ENCODE results near the gene CNEP1R1.

The CNEP1R1 gene

GRCh38 chr16:50059111-50059510, 34.1 kb downstream of the CNEP1R1 start:
- no peak for DNase-seq
- Mint-ChIP-seq H3K27me3 (peaks cover 7 to 16% of the 10 kb centered on the region in 2 donors), H3K9me3 (no peaks in the 10 kb centered on the region), H3K4me1 (ENCODE audit: low read depth in 2 of 2) (no peaks in the 10 kb centered on the region), H3K27ac (no peak overlapping the region), H3K4me3 (no peak overlapping the region), H3K36me3 (ENCODE audit: insufficient read depth) (no peaks in the 10 kb centered on the region)
- no peak for ATAC-seq (replicated peaks)

- Mint-ChIP-seq H3K9me3 (no peaks in the 10 kb centered on the region), H3K27me3 (peaks cover 7 to 16% of the 10 kb centered on the region in 2 donors), H3K27ac (no peak overlapping the region), H3K4me3 (no peak overlapping the region), H3K36me3 (ENCODE audit: insufficient read depth) (no peaks in the 10 kb centered on the region), H3K4me1 (ENCODE audit: low read depth in 2 of 2) (no peaks in the 10 kb centered on the region)
- ATAC-seq (replicated peaks), result no peak
- no peak for DNase-seq
Observed at GRCh38 chr16:50059669-50060068, 34.6 kb downstream of the CNEP1R1 start.

GRCh38 chr16:50061326-50061725, 36.3 kb downstream of the CNEP1R1 start:
- Mint-ChIP-seq H3K36me3 (ENCODE audit: insufficient read depth) (peaks cover 8% of the 10 kb centered on the region), H3K4me3 (no peak overlapping the region), H3K27me3 (peaks cover 7 to 13% of the 10 kb centered on the region in 2 donors), H3K4me1 (ENCODE audit: low read depth in 2 of 2) (peaks cover 0 to 7% of the 10 kb centered on the region in 2 donors), H3K9me3 (no peaks in the 10 kb centered on the region), H3K27ac (no peak overlapping the region)
- ATAC-seq (replicated peaks) (no peak), DNase-seq (no peak)

- Mint-ChIP-seq H3K9me3 (no peaks in the 10 kb centered on the region), H3K27ac (peak overlapping the region; percentile 83 to 86), H3K4me3 (peak overlapping the region; percentile 94 to 95), H3K36me3 (ENCODE audit: insufficient read depth) (peaks cover 22% of the 10 kb centered on the region), H3K27me3 (no peaks in the 10 kb centered on the region), H3K4me1 (ENCODE audit: low read depth in 2 of 2) (peaks cover 18 to 36% of the 10 kb centered on the region in 2 donors)
- DNase-seq (no peak), ATAC-seq (replicated peaks) (no peak)
Observed at GRCh38 chr16:50065241-50065623, 40.2 kb downstream of the CNEP1R1 start.

- peaks cover 25% of the 10 kb centered on the region for H3K36me3 Mint-ChIP-seq (ENCODE audit: insufficient read depth)
- no peaks in the 10 kb centered on the region for H3K27me3 Mint-ChIP-seq
- peak within 1 kb of the TSS; percentile 94 to 95 for H3K4me3 Mint-ChIP-seq
- peak; percentile 93 to 95 (median 94) for DNase-seq
- peak within 1 kb of the TSS; percentile 85 to 86 for H3K27ac Mint-ChIP-seq
- H3K9me3 Mint-ChIP-seq, result no peaks in the 10 kb centered on the region
- peak; percentile 82 for ATAC-seq (replicated peaks)
- peaks cover 20 to 39% of the 10 kb centered on the region in 2 donors for H3K4me1 Mint-ChIP-seq (ENCODE audit: low read depth in 2 of 2)
Observed at GRCh38 chr16:50065624-50066481, 40.8 kb downstream of the CNEP1R1 start, which contains the start of gene HEATR3. Gene HEATR3 (plus strand): TSS chr16:50065970. CDS start chr16:50066132, 162 bp downstream.

GRCh38 chr16:50066482-50067289, 41.7 kb downstream of the CNEP1R1 start:
- ATAC-seq (replicated peaks) (no peak), DNase-seq (no peak)
- peaks cover 26% of the 10 kb centered on the region for H3K36me3 Mint-ChIP-seq (ENCODE audit: insufficient read depth)
- no peaks in the 10 kb centered on the region for H3K9me3 Mint-ChIP-seq
- H3K4me3 Mint-ChIP-seq, result peak overlapping the region; percentile 94 to 95
- peak overlapping the region; percentile 85 to 86 for H3K27ac Mint-ChIP-seq
- no peaks in the 10 kb centered on the region for H3K27me3 Mint-ChIP-seq
- peaks cover 23 to 43% of the 10 kb centered on the region in 2 donors for H3K4me1 Mint-ChIP-seq (ENCODE audit: low read depth in 2 of 2)

GRCh38 chr16:50067290-50067853, 42.3 kb downstream of the CNEP1R1 start:
- peaks cover 28% of the 10 kb centered on the region for H3K36me3 Mint-ChIP-seq (ENCODE audit: insufficient read depth)
- DNase-seq (peak; percentile 10 to 35 (median 29)), ATAC-seq (replicated peaks) (peak; percentile 17)
- peak overlapping the region; percentile 94 to 95 for H3K4me3 Mint-ChIP-seq
- H3K27ac Mint-ChIP-seq, result peak overlapping the region; percentile 85 to 86
- no peaks in the 10 kb centered on the region for H3K27me3 Mint-ChIP-seq
- H3K9me3 Mint-ChIP-seq, result no peaks in the 10 kb centered on the region
- peaks cover 23 to 43% of the 10 kb centered on the region in 2 donors for H3K4me1 Mint-ChIP-seq (ENCODE audit: low read depth in 2 of 2)

GRCh38 chr16:50068550-50068949, 43.5 kb downstream of the CNEP1R1 start:
- Mint-ChIP-seq H3K4me3 (peak overlapping the region in 1 of 2 donors; percentile 95), H3K9me3 (no peaks in the 10 kb centered on the region), H3K4me1 (ENCODE audit: low read depth in 2 of 2) (peaks cover 25 to 49% of the 10 kb centered on the region in 2 donors), H3K27me3 (no peaks in the 10 kb centered on the region), H3K27ac (peak overlapping the region; percentile 85 to 86), H3K36me3 (ENCODE audit: insufficient read depth) (peaks cover 30% of the 10 kb centered on the region)
- no peak for DNase-seq
- no peak for ATAC-seq (replicated peaks)

- Mint-ChIP-seq H3K9me3 (no peaks in the 10 kb centered on the region), H3K4me3 (no peak overlapping the region), H3K36me3 (ENCODE audit: insufficient read depth) (peaks cover 32% of the 10 kb centered on the region), H3K27me3 (no peaks in the 10 kb centered on the region), H3K27ac (no peak overlapping the region), H3K4me1 (ENCODE audit: low read depth in 2 of 2) (peaks cover 25 to 51% of the 10 kb centered on the region in 2 donors)
- ATAC-seq (replicated peaks), result no peak
- no peak for DNase-seq
Observed at GRCh38 chr16:50069060-50069459, 44.0 kb downstream of the CNEP1R1 start.

- Mint-ChIP-seq H3K36me3 (ENCODE audit: insufficient read depth) (peaks cover 44% of the 10 kb centered on the region), H3K27me3 (no peaks in the 10 kb centered on the region), H3K4me3 (no peak overlapping the region), H3K27ac (no peak overlapping the region), H3K4me1 (ENCODE audit: low read depth in 2 of 2) (peaks cover 27 to 45% of the 10 kb centered on the region in 2 donors), H3K9me3 (no peaks in the 10 kb centered on the region)
- DNase-seq, result no peak
- no peak for ATAC-seq (replicated peaks)
Observed at GRCh38 chr16:50071075-50071671, 46.1 kb downstream of the CNEP1R1 start.

- DNase-seq, result no peak
- Mint-ChIP-seq H3K27me3 (no peaks in the 10 kb centered on the region), H3K4me1 (ENCODE audit: low read depth in 2 of 2) (peaks cover 15 to 32% of the 10 kb centered on the region in 2 donors), H3K9me3 (no peaks in the 10 kb centered on the region), H3K27ac (peak overlapping the region in 1 of 2 donors; percentile 78), H3K4me3 (no peak overlapping the region), H3K36me3 (ENCODE audit: insufficient read depth) (peaks cover 49% of the 10 kb centered on the region)
- no peak for ATAC-seq (replicated peaks)
Observed at GRCh38 chr16:50072730-50073129, 47.7 kb downstream of the CNEP1R1 start.

GRCh38 chr16:50079397-50080140, 54.5 kb downstream of the CNEP1R1 start:
- Mint-ChIP-seq H3K9me3 (no peaks in the 10 kb centered on the region), H3K27ac (peak overlapping the region in 1 of 2 donors; percentile 3), H3K27me3 (no peaks in the 10 kb centered on the region), H3K36me3 (ENCODE audit: insufficient read depth) (peaks cover 76% of the 10 kb centered on the region), H3K4me1 (ENCODE audit: low read depth in 2 of 2) (peaks cover 4 to 8% of the 10 kb centered on the region in 2 donors), H3K4me3 (no peak overlapping the region)
- no peak for ATAC-seq (replicated peaks)
- no peak for DNase-seq
